T47D (cell line): ENCODE data around the gene CCDC57.
A peak's percentile ranks its signal among the peaks of the same experiment; 100 is the strongest.

ENCODE experiments used
- DNase-seq, 2 experiments: peaks; one replicate each; pipeline versions ENCODE4 v3.0.0 to v3.0.0-alpha.2; 2011 to 2012; ENCODE audit warnings: low read depth in 1 of 2, low spot score in 1 of 2
- JUND ChIP-seq: IDR thresholded peaks from 2 replicates; pipeline ENCODE4 v1.6.1; 2012; ENCODE audit warnings: low read depth
- in situ Hi-C: cut with HindIII; loops from 2 replicates; pipeline ENCODE4 v1.10.0; 2016; ENCODE audit warnings: low sequenced_read_pairs, low pct_unique_long_range_greater_than_20kb

CCDC57 gene

DNA sequence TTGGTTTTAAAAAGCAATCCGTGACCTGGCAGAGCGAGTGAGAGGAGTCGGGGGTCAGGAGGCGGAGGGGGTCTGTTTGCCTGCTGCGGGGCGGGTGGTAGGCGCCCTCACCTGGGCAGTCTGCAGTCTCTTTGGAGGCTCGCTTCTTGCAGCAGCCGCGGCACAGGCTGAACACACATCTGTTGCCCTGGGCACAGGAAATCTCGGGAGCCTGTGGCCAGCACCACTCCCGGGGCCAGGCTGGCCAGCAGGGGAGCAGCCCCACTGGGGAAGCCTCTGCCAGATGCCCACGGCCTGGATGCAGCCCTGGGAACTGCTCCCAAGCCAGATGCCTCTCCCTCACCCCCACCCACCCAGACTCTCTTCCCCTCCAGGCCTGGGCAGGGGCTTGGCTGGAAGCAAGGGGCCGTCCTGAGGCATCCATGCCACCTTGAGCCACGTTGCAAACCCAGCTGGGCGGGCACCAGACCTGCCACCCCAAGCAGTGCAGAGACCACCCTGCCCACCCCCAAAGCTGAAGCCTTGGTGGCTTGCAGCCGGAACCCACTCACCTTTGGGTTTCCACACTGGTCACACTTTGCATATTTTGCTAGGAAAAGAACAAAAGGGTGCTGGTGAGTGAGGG is 154.3 kb downstream of the CCDC57 start:
- no peak for TF ChIP-seq JUND
- in situ Hi-C loops = no loop called here
- DNase-seq = no peak

DNA sequence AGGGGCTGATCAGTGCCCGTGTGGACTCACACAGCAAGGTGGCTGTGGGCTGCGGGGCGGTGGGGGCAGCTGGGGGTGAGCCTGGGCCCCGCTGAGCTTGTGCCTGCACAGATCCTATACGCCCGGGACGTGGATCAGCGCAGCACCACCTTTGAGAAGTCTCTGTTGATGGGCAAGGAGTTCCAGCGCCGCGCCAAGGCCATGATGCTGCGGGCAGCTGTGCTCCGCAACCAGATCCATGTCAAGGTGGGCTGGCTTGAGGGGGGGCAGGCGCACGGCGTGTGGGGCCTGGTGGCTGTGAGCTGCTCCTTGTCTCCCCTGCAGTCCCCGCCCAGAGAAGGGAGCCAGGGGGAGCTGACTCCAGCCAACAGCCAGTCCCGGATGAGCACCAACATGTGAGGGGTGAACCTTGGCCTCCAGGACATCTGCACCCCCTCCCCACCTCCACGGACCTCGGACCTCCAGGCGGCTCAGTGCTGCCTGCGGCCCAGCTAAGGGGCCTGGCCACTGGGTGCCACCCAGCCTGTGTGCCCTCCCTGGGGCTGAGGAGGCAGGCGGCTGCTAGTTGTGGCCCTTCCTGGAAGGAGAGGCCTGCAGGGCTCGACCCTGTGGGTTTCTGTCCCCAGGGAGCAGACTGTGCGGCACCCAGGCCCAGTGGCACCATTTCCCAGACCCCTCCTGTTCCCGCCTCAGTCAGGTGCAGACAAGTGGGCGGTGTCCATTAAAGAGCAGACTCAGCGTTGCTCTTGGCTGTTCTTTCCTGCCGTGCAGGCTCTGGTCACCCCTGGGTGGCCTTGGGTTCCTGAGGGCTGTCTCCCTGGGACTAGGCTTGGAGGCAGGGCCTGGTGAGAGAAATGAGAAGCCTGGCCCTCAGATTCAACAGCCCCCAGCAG is 155.7 kb downstream of the CCDC57 start:
- in situ Hi-C loops = no loop called here
- DNase-seq = no peak
- TF ChIP-seq JUND = no peak

DNA sequence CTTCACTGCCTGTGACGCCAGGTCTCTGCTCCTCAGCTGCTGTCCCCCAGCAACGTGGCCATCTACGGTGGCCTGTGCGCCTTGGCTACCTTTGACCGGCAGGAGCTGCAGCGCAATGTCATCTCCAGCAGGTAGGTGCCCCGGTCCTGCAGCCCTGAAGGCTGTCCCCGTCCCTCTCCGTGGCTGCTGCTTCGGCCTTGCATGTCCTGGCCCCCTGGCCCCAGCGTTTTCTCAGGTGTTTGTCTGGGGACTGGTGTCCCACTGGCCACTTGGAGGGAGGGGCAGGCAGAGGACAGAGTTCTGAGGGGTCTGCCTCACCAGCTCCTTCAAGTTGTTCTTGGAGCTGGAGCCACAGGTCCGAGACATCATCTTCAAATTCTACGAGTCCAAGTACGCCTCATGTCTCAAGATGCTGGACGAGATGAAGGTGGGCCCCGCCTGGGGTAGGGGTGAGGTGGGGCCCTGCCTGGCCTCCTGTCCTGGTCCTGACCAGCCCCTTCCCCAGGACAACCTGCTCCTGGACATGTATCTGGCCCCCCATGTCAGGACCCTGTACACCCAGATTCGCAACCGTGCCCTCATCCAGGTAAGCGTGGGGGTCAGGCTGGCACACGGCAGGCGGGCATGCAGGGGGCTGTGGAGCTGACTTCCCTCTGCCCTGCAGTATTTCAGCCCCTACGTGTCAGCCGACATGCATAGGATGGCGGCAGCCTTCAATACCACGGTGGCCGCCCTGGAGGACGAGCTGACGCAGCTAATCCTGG is 156.5 kb downstream of the CCDC57 start:
- no peak for TF ChIP-seq JUND
- no peak for DNase-seq
- in situ Hi-C loops = no loop called here

DNA sequence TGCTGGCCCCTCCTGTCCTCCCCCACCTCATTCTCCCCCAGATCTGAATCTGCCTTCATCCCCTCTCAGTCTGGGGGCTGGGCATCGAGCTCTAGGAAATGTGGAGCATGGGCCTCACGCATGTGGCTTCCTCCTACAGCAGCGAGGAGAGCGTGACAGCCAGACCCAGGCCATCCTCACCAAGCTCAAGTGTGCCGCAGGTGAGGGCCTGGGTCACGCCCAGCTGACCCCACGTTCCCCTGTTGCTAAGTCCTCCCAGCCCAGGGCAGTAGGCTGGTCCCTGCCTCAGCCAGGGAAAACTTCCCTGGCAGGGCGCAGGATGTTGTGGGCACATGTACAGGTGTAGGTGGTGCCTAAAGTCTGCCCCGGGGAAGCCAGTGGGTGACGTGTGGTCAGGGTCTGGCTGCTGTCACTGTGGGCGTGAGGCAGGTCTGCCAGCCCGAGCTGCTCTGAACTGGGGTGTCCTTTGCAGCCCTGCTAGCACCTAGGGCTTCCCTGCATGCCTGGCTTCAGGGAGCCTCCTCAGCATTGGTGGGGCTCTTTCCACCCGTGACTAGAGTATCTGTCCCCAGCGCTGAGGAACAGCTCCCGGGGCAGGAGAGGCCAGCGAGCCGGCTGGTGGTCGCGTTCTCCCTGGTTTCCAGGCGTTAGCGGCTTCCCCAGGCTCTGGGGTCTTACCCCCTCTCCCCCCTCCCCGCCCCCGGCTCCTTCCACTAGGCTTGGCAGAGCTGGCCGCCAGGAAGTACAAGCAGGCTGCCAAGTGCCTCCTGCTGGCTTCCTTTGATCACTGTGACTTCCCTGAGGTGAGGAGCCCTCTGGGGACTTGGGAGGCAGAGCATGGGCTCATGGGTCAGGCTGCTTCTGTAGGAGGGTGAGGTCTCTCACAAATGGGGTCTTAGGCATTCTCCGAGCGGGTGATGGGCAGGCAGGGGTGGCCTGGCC is 157.3 kb downstream of the CCDC57 start:
- in situ Hi-C loops = no loop called here
- TF ChIP-seq JUND = no peak
- no peak for DNase-seq

DNA sequence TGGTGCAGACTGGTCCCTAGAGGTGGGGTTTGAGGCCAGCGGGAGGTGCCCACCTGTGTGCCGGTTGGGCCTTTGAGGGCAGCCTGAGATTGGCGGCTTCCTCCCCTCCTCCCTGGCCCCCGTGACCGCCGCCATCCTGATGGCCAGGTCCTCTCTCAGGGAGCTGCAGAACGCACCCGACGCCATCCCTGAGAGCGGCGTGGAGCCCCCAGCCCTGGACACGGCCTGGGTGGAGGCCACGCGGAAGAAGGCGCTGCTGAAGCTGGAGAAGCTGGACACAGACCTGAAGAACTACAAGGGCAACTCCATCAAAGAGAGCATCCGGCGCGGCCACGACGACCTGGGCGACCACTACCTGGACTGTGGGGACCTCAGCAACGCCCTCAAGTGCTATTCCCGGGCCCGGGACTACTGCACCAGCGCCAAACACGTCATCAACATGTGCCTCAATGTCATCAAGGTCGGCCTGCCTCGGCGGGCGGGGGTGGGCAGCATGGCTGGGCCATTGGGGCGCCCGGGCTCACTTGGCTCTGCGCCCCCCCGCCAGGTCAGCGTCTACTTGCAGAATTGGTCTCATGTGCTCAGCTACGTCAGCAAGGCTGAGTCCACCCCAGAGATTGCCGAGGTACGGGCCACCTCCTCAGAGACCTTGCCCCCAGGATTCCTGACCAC is 158.2 kb downstream of the CCDC57 start:
- in situ Hi-C loops = no loop called here
- TF ChIP-seq JUND = no peak
- no peak for DNase-seq

DNA sequence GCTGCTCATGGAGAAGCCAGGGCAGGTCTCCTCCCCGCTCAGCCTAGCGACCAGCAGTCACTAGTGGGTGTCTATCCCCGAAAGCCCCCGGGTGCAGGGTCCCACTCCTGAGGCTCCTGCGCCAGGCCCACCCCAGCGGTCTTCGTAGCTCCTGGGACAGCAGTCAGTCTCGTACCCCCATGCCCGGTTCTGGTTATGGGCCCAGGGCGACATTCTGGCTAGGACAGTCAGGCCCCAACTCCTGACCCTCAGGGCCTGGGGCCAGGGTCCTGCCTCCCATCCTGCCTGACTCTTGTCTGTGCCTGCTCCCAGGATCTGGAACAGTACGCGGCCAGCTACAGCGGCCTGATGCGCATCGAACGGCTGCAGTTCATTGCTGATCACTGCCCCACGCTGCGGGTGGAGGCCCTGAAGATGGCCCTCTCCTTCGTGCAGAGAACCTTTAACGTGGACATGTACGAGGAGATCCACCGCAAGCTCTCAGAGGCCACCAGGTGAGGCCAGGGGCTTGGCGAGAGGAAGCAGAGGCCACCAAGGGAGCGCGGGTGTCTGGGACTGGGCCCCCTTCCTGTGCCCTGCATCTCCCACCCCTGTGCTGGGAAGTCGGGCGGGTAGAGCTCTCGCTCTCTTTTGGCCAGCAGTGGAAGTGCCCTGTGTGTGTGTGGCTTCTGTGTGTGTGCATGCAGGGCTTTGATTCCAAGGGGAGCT is 158.9 kb downstream of the CCDC57 start:
- DNase-seq = no peak
- in situ Hi-C loops = no loop called here
- TF ChIP-seq JUND = no peak

DNA sequence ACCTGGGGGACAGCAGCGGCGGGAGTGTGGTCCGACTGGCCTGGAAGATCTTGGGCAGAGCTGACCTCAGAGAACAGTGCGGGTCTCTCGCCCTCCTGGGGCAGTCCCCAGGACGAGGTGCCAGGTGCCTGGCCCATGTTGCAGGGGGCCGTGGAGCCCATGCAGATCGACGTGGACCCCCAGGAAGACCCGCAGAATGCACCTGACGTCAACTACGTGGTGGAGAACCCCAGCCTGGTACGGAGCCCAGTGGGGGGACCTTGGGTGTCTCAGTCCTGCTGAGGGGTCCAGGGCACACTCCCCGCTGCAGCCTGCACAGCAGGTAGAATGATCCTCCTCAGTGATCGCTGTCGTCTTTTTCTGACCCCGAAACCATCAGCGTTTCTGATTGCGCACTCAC is 159.5 kb downstream of the CCDC57 start:
- in situ Hi-C loops = no loop called here
- no peak for DNase-seq
- TF ChIP-seq JUND = no peak

DNA sequence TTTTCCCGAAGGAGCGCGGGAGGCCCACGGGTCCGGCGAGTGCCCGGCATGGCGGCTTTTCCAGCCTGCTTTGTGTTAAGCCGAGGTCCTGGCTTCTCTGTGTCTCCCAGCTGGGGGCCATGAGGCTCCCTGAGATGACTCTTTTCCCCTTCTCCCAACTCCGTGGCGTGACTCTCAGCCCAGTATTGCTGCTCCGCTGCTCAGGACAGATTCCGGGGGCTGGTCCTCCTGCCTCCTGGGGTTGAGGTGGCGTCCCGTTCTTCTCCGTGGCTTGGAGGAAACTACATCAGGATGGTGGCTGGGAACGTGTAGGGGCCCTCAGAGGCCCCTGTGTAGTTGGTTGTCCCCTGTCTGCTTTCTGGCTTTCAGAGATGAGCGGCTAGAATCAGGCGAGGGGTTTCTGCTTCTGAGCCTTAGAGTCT is 160.0 kb downstream of the CCDC57 start:
- no peak for DNase-seq
- in situ Hi-C loops = no loop called here
- no peak for TF ChIP-seq JUND

DNA sequence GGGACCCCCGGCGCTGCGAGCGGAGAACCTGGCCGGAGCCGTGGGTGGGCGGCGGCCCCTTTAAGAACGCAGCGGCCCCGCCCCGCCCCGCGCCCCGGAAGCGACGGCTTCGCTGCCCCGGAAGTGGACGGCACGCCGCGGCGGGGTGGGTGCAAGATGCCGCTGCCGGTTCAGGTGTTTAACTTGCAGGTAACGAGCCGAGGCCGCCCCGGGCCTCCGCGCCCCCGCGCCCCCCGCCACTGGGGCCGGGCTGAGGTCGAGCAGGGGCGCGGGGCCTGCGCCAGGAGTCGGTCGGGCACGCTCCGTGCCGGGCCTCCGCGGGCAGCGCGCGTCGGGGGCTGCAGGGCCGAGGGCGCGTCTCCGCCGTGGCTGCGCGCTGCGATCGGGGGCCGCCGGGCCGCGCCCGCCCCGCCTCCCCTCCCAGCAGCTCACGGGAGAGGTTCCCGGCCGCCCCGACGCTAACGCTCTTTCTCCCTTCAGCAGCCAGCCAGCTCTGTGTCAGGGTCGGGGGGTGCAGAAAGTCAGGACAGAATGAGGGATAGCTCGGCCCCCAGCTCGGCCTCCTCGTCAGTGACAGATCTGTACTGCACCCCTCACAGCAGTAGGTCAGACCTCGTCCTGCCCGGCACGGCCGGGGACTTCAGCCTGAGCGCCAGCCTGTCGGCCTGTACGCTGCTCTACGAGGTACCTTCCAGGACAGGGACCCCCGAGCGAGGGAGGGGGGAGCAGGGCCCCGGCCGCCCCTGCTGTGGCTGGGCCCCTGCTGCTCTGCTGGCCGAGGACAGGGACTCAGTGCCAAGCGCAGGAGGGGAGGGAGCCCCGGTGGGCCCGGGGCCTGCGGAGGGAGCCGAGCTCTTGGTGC is 160.6 kb downstream of the CCDC57 start, which contains the start of the genes GPS1 and RFNG:
GPS1 (plus strand) TSS at position 123 of the 862 bp plus-strand sequence; CDS start at position 157, 34 bp downstream.
RFNG (minus strand) TSS at position 36 of the 862 bp plus-strand sequence. CDS start 45 bp downstream, outside the sequence.
- peak; percentile 83 to 97 for DNase-seq
- in situ Hi-C loops = no loop called here
- TF ChIP-seq JUND = no peak
